SK-N-SH (cell line): ENCODE measurements around the gene RALGDS. TPM values are rescaled to one million over a fixed set of nuclear protein-coding genes. Genes with fewer than 3 reads are reported as not detected.

ENCODE experiments used
- CTCF ChIA-PET: fragments of 300-600, 350-600 bp; formaldehyde crosslinking; extraction: SDS; loops from one replicate; lab custom pipeline; 2021; lab: Yijun Ruan, JAX
- POLR2A ChIA-PET: fragments of 350-600 bp; sonication (Branson Sonifier 250); formaldehyde crosslinking; extraction: SDS; loops from one replicate; lab custom pipeline; 2020; ENCODE audit warnings: antibody characterized with exemption, inconsistent platforms; lab: Yijun Ruan, JAX
- DNase-seq: peaks from one replicate; pipeline ENCODE4 v3.0.0; 2012
- H2AFZ ChIP-seq: fragments of 200-600 bp; sonication (generic); 2 replicates; pipeline ENCODE4 v1.8.1; 2016; ENCODE audit warnings: antibody characterized with exemption, mild to moderate bottlenecking, low read depth
- H3F3A ChIP-seq: fragments of 200-600 bp; sonication (generic); replicated peaks from 2 replicates; pipeline ENCODE3; 2016; ENCODE audit warnings: antibody characterized with exemption, mild to moderate bottlenecking; ENCODE audit not compliant: insufficient read depth
- H3K27ac ChIP-seq, 2 experiments: fragments of 200-500 bp in 1 of 2; fragments of 200-600 bp in 1 of 2; sonication (Bioruptor generic) in 1 of 2; sonication (generic), shearing (Covaris generic) in 1 of 2; 2 replicates each; pipeline versions ENCODE4 v1.5.1 to v1.6.1; 2014 to 2016; ENCODE audit warnings: low read depth in 2 of 2, inconsistent platforms in 1 of 2, low read length in 1 of 2, mild to moderate bottlenecking in 1 of 2, mixed read lengths in 1 of 2
- H3K27me3 ChIP-seq: fragments of 200-600 bp; sonication (generic), shearing (Covaris generic); 2 replicates; pipeline ENCODE4 v1.6.1; 2016; ENCODE audit warnings: mixed run types; ENCODE audit not compliant: insufficient read depth
- H3K36me3 ChIP-seq, 2 experiments: fragments of 200-500 bp in 1 of 2; fragments of 200-600 bp in 1 of 2; sonication (Bioruptor generic) in 1 of 2; sonication (generic) in 1 of 2; replicated peaks in 1 of 2; 2 replicates each; pipeline versions ENCODE3 to v1.5.1; 2014 to 2016; ENCODE audit warnings: low read length in 1 of 2, mild to moderate bottlenecking in 1 of 2; ENCODE audit not compliant: insufficient read depth in 2 of 2, control insufficient read depth in 1 of 2
- H3K4me1 ChIP-seq, 2 experiments: fragments of 200-500 bp in 1 of 2; fragments of 200-600 bp in 1 of 2; sonication (Bioruptor generic) in 1 of 2; sonication (generic), shearing (Covaris generic) in 1 of 2; 2 replicates each; pipeline versions ENCODE4 v1.5.1 to v1.6.1; 2014 to 2016; ENCODE audit warnings: low read depth in 1 of 2, low read length in 1 of 2, mixed run types in 1 of 2; ENCODE audit not compliant: insufficient read depth in 2 of 2, control insufficient read depth in 1 of 2
- H3K4me2 ChIP-seq: fragments of 200-600 bp; sonication (generic), shearing (Covaris generic); 2 replicates; pipeline ENCODE4 v1.6.1; 2017; ENCODE audit warnings: mixed run types
- H3K4me3 ChIP-seq, 2 experiments: fragments of 200-500 bp in 1 of 2; fragments of 200-600 bp in 1 of 2; sonication (Bioruptor generic) in 1 of 2; sonication (generic), shearing (Covaris generic) in 1 of 2; 2 replicates each; pipeline versions ENCODE4 v1.5.1 to v1.8.1; 2014 to 2016; ENCODE audit warnings: low read depth in 2 of 2, inconsistent platforms in 1 of 2, low read length in 1 of 2, mild to moderate bottlenecking in 1 of 2, mixed read lengths in 1 of 2, moderate library complexity in 1 of 2
- H3K79me2 ChIP-seq: fragments of 200-600 bp; sonication (generic); 2 replicates; pipeline ENCODE4 v1.8.1; 2017; ENCODE audit warnings: mild to moderate bottlenecking; ENCODE audit not compliant: insufficient read depth
- H3K9ac ChIP-seq: fragments of 200-600 bp; sonication (generic); 2 replicates; pipeline ENCODE4 v1.6.1; 2017; ENCODE audit warnings: mixed run types
- H3K9me2 ChIP-seq: fragments of 200-600 bp; sonication (generic); 2 replicates; pipeline ENCODE4 v1.6.1; 2017; ENCODE audit warnings: mixed run types
- H3K9me3 ChIP-seq: fragments of 200-600 bp; sonication (generic); 2 replicates; pipeline ENCODE4 v1.6.1; 2017; ENCODE audit warnings: mixed run types, mild to moderate bottlenecking, moderate library complexity
- H4K20me1 ChIP-seq: fragments of 200-600 bp; sonication (generic); 2 replicates; pipeline ENCODE4 v1.6.1; 2017; ENCODE audit warnings: mild to moderate bottlenecking, mixed run types; ENCODE audit not compliant: insufficient read depth
- EZH2phosphoT487 ChIP-seq: fragments of 200-600 bp; sonication (generic); IDR thresholded peaks from 2 replicates; pipeline ENCODE4 v1.6.1; 2017; ENCODE audit warnings: low read depth, mixed run types, mild to moderate bottlenecking, antibody characterized with exemption, moderate library complexity, borderline replicate concordance
- FOSL2 ChIP-seq: IDR thresholded peaks from 2 replicates; pipeline ENCODE4 v1.4.0; 2012; ENCODE audit warnings: low read depth, mild to moderate bottlenecking, moderate library complexity, borderline replicate concordance
- FOXM1 ChIP-seq: IDR thresholded peaks from 2 replicates; pipeline ENCODE4 v1.4.0; 2012; ENCODE audit warnings: low read depth, mild to moderate bottlenecking
- JUND ChIP-seq: IDR thresholded peaks from 2 replicates; pipeline ENCODE4 v1.4.0; 2012
- MAX ChIP-seq: IDR thresholded peaks from 2 replicates; pipeline ENCODE4 v1.4.0; 2012; ENCODE audit warnings: low read depth
- MEF2A ChIP-seq: IDR thresholded peaks from 2 replicates; pipeline ENCODE4 v1.4.0; 2012; ENCODE audit warnings: low read depth, borderline replicate concordance
- POLR2AphosphoS5 ChIP-seq: IDR thresholded peaks from 2 replicates; pipeline ENCODE4 v1.6.1; 2012; ENCODE audit warnings: low read depth, low read length
- RAD21 ChIP-seq: IDR thresholded peaks from 2 replicates; pipeline ENCODE4 v1.6.1; 2012; ENCODE audit warnings: mild to moderate bottlenecking, low read length
- RCOR1 ChIP-seq: fragments of 150-350 bp; IDR thresholded peaks from 2 replicates; pipeline ENCODE4 v1.6.1; 2017; ENCODE audit warnings: antibody characterized with exemption, low read length
- REST ChIP-seq: IDR thresholded peaks from 2 replicates; pipeline ENCODE4 v1.6.1; 2012; ENCODE audit warnings: mild to moderate bottlenecking, low read depth, low read length, moderate library complexity
- SIN3A ChIP-seq: IDR thresholded peaks from 2 replicates; pipeline ENCODE4 v1.6.1; 2012; ENCODE audit warnings: low read depth, mild to moderate bottlenecking, low read length, moderate library complexity, borderline replicate concordance
- SMC3 ChIP-seq: IDR thresholded peaks from 2 replicates; pipeline ENCODE4 v1.6.1; 2012; ENCODE audit warnings: low read depth, low read length, improper control_type of control experiment
- TCF12 ChIP-seq: IDR thresholded peaks from 2 replicates; pipeline ENCODE4 v1.4.0; 2012
- TEAD4 ChIP-seq: IDR thresholded peaks from 2 replicates; pipeline ENCODE4 v1.4.0; 2012; ENCODE audit warnings: mild to moderate bottlenecking, borderline replicate concordance; ENCODE audit not compliant: insufficient read depth
- YY1 ChIP-seq: IDR thresholded peaks from 2 replicates; pipeline ENCODE4 v1.4.0; 2012; ENCODE audit warnings: low read depth, mild to moderate bottlenecking
- WGBS: methylation state at CpG from one replicate; pipeline ENCODE4 v1.1.6; 2017; ENCODE audit warnings: low lambda C conversion rate; 5-methylcytosine and 5-hydroxymethylcytosine counted together
- polyA plus RNA-seq, 3 experiments: library from polyadenylated mRNA; depleted of rRNA; stranded (reverse); fragments of >200 nt; gene quantifications; 2 replicates each; pipeline ENCODE4 v1.2.3, GENCODE V29; 2012
- TF ChIP-seq, protein P1 (sequence below): fragments of 200-600 bp; sonication (generic); IDR thresholded peaks from 2 replicates; pipeline ENCODE4 v1.6.1; 2017; ENCODE audit warnings: antibody characterized with exemption, mild to moderate bottlenecking, moderate library complexity
- TF ChIP-seq, protein P2 (sequence below): IDR thresholded peaks from 2 replicates; pipeline ENCODE4; 2012

The RALGDS gene
- polyA plus RNA-seq, 1 of the 3 experiments (the other 2 are of a cell fraction) = 64.7 TPM

- Histone ChIP-seq H3F3A (no peaks in the 10 kb centered on the region), H3K27ac (no peak overlapping the region), H3K4me1 (peaks cover 0 to 14% of the 10 kb centered on the region in 2 experiments; a peak in 1 of 4 replicates), H3K4me2 (no peak overlapping the region), H3K27me3 (no peaks in the 10 kb centered on the region), H3K4me3 (no peak overlapping the region), H4K20me1 (no peaks in the 10 kb centered on the region), H3K9me3 (no peaks in the 10 kb centered on the region), H3K9ac (no peak overlapping the region), H2AFZ (no peak overlapping the region), H3K36me3 (no peaks in the 10 kb centered on the region), H3K79me2 (no peaks in the 10 kb centered on the region), H3K9me2 (no peaks in the 10 kb centered on the region)
- POLR2A ChIA-PET = interaction anchor here (1.5 kb wide), 1 partner anchor 37 kb away, joined by 3 read pairs; no protein-coding TSS in a partner anchor
- no peak for DNase-seq
- WGBS = 93% methylated on average over 18 of the region's 30 CpGs
- no peak for TF ChIP-seq FOSL2
- TF ChIP-seq RCOR1 = no peak
- TF ChIP-seq, protein P1, sequence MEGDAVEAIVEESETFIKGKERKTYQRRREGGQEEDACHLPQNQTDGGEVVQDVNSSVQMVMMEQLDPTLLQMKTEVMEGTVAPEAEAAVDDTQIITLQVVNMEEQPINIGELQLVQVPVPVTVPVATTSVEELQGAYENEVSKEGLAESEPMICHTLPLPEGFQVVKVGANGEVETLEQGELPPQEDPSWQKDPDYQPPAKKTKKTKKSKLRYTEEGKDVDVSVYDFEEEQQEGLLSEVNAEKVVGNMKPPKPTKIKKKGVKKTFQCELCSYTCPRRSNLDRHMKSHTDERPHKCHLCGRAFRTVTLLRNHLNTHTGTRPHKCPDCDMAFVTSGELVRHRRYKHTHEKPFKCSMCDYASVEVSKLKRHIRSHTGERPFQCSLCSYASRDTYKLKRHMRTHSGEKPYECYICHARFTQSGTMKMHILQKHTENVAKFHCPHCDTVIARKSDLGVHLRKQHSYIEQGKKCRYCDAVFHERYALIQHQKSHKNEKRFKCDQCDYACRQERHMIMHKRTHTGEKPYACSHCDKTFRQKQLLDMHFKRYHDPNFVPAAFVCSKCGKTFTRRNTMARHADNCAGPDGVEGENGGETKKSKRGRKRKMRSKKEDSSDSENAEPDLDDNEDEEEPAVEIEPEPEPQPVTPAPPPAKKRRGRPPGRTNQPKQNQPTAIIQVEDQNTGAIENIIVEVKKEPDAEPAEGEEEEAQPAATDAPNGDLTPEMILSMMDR = no peak
- no peak for TF ChIP-seq FOXM1
- TF ChIP-seq POLR2AphosphoS5 = no peak
- TF ChIP-seq TEAD4 = no peak
- no peak for TF ChIP-seq EZH2phosphoT487
- no peak for TF ChIP-seq RAD21
- CTCF ChIA-PET = interaction anchor here (1.0 to 3.3 kb wide), 6 partner anchors 15 to 87 kb away, joined by 4 to 10 read pairs (median 5); partner anchors contain the start of gene GFI1B
Observed at GRCh38 chr9:133064241-133065069, 56.6 kb downstream of the RALGDS start.

- 86% methylated on average over 11 of the region's 14 CpGs for WGBS
- ChIA-PET CTCF (interaction anchor here (1.0 to 1.5 kb wide), 4 partner anchors 15 to 84 kb away, joined by 4 to 5 read pairs (median 5); no protein-coding TSS in a partner anchor), POLR2A (no interaction called here)
- H3K36me3 ChIP-seq = no peaks in the 10 kb centered on the region
- no peaks in the 10 kb centered on the region for H3K9me2 ChIP-seq
- H3K27me3 ChIP-seq = no peaks in the 10 kb centered on the region
- DNase-seq = peak; percentile 44
- H3K9ac ChIP-seq = no peak overlapping the region
- TF ChIP-seq MEF2A (no peak), REST (no peak), YY1 (no peak), JUND (no peak), SIN3A (no peak), MAX (no peak), SMC3 (no peak), TCF12 (no peak), FOXM1 (no peak)
- TF ChIP-seq, protein P2, sequence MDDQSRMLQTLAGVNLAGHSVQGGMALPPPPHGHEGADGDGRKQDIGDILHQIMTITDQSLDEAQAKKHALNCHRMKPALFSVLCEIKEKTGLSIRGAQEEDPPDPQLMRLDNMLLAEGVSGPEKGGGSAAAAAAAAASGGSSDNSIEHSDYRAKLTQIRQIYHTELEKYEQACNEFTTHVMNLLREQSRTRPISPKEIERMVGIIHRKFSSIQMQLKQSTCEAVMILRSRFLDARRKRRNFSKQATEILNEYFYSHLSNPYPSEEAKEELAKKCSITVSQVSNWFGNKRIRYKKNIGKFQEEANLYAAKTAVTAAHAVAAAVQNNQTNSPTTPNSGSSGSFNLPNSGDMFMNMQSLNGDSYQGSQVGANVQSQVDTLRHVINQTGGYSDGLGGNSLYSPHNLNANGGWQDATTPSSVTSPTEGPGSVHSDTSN = no peak
- H2AFZ ChIP-seq = no peak overlapping the region
- H3F3A ChIP-seq = no peaks in the 10 kb centered on the region
- no peaks in the 10 kb centered on the region for H3K9me3 ChIP-seq
- H3K4me2 ChIP-seq = no peak overlapping the region
- H3K4me3 ChIP-seq = no peak overlapping the region
- H3K27ac ChIP-seq = no peak overlapping the region
- H3K79me2 ChIP-seq = no peaks in the 10 kb centered on the region
- no peaks in the 10 kb centered on the region for H4K20me1 ChIP-seq
- H3K4me1 ChIP-seq = peaks cover 0 to 20% of the 10 kb centered on the region in 2 experiments; a peak in 1 of 4 replicates
Observed at GRCh38 chr9:133063500-133064231, 57.4 kb downstream of the RALGDS start.
